SK-N-SH (cell line): ENCODE measurements around the gene FAM43A.

Experiments
- CHD2 ChIP-seq: fragments of 150-350 bp; IDR thresholded peaks from 2 replicates; pipeline ENCODE4 v1.6.1; 2018; ENCODE audit warnings: low read length; ENCODE audit not compliant: partially characterized antibody
- CTCF ChIP-seq: fragments of 200-600 bp; sonication (generic); IDR thresholded peaks from 2 replicates; pipeline ENCODE4 v1.6.1; 2017; ENCODE audit warnings: antibody characterized with exemption, mild to moderate bottlenecking, moderate library complexity
- GABPA ChIP-seq: IDR thresholded peaks from 2 replicates; pipeline ENCODE4 v1.4.0; 2012; ENCODE audit warnings: low read depth, mild to moderate bottlenecking
- JUND ChIP-seq: IDR thresholded peaks from 2 replicates; pipeline ENCODE4 v1.4.0; 2012
- MAX ChIP-seq: IDR thresholded peaks from 2 replicates; pipeline ENCODE4 v1.4.0; 2012; ENCODE audit warnings: low read depth
- NRF1 ChIP-seq: IDR thresholded peaks from 2 replicates; pipeline ENCODE4 v1.6.1; 2012; ENCODE audit warnings: low read depth, mild to moderate bottlenecking, low read length
- PBX3 ChIP-seq: IDR thresholded peaks from 2 replicates; pipeline ENCODE4; 2012
- POLR2AphosphoS5 ChIP-seq: IDR thresholded peaks from 2 replicates; pipeline ENCODE4 v1.6.1; 2012; ENCODE audit warnings: low read depth, low read length
- RAD21 ChIP-seq: IDR thresholded peaks from 2 replicates; pipeline ENCODE4 v1.6.1; 2012; ENCODE audit warnings: mild to moderate bottlenecking, low read length
- RCOR1 ChIP-seq: fragments of 150-350 bp; IDR thresholded peaks from 2 replicates; pipeline ENCODE4 v1.6.1; 2017; ENCODE audit warnings: antibody characterized with exemption, low read length
- REST ChIP-seq: IDR thresholded peaks from 2 replicates; pipeline ENCODE4 v1.6.1; 2012; ENCODE audit warnings: mild to moderate bottlenecking, low read depth, low read length, moderate library complexity
- TAF1 ChIP-seq: IDR thresholded peaks from 2 replicates; pipeline ENCODE4 v1.6.1; 2012; ENCODE audit warnings: low read depth, mild to moderate bottlenecking, low read length, moderate library complexity, borderline replicate concordance
- USF2 ChIP-seq: fragments of 150-350 bp; IDR thresholded peaks from 2 replicates; pipeline ENCODE4 v1.6.1; 2017; ENCODE audit warnings: antibody characterized with exemption, low read length, low read depth, borderline replicate concordance
- ZBTB33 ChIP-seq: IDR thresholded peaks from 2 replicates; pipeline ENCODE4 v1.4.0; 2012; ENCODE audit warnings: low read depth, borderline replicate concordance

GRCh38 chr3:194705761-194706160 lies 20.1 kb downstream of the FAM43A start:
- TF ChIP-seq RCOR1 (no peak), CTCF (no peak), GABPA (no peak), PBX3 (no peak), POLR2AphosphoS5 (no peak), MAX (no peak), TAF1 (no peak), JUND (no peak), USF2 (no peak), CHD2 (no peak), NRF1 (no peak), RAD21 (no peak), ZBTB33 (no peak), REST (no peak)
